Loucy (cell line): Measurements from ENCODE around the gene BZW2.

Source experiments
- H2AFZ ChIP-seq: fragments of 200-600 bp; sonication (generic); 2 replicates; pipeline ENCODE4 v1.6.0; 2016; ENCODE audit warnings: antibody characterized with exemption, mild to moderate bottlenecking, low read length, moderate library complexity
- H3F3A ChIP-seq: fragments of 200-600 bp; 2 replicates; pipeline ENCODE4 v1.6.0; 2016; ENCODE audit warnings: antibody characterized with exemption, low read depth, mild to moderate bottlenecking
- H3K27me3 ChIP-seq: fragments of 200-600 bp; sonication (generic); 2 replicates; pipeline ENCODE4 v1.6.1; 2014; ENCODE audit warnings: low read length, mild to moderate bottlenecking; ENCODE audit not compliant: insufficient read depth, poor library complexity, severe bottlenecking
- H3K36me3 ChIP-seq: fragments of 200-600 bp; sonication (generic); 2 replicates; pipeline ENCODE4 v1.6.1; 2016; ENCODE audit warnings: low read length; ENCODE audit not compliant: insufficient read depth
- H3K4me1 ChIP-seq: fragments of 200-600 bp; sonication (generic); 2 replicates; pipeline ENCODE4 v1.5.1; 2014; ENCODE audit warnings: low read length, mild to moderate bottlenecking; ENCODE audit not compliant: insufficient read depth, poor library complexity, severe bottlenecking
- H3K4me2 ChIP-seq: fragments of 200-600 bp; sonication (generic); 2 replicates; pipeline ENCODE4 v1.6.0; 2014; ENCODE audit warnings: antibody characterized with exemption, low read length, low read depth, mild to moderate bottlenecking; ENCODE audit not compliant: poor library complexity, severe bottlenecking
- H3K4me3 ChIP-seq: fragments of 200-600 bp; sonication (generic); 2 replicates; pipeline ENCODE4 v1.5.1; 2014; ENCODE audit warnings: low read length, mild to moderate bottlenecking, mixed read lengths; ENCODE audit not compliant: poor library complexity, severe bottlenecking
- H3K79me2 ChIP-seq: fragments of 200-600 bp; sonication (generic); 2 replicates; pipeline ENCODE4 v1.6.1; 2014; ENCODE audit warnings: low read length; ENCODE audit not compliant: insufficient read depth
- H3K9ac ChIP-seq: fragments of 200-600 bp; sonication (generic); 2 replicates; pipeline ENCODE4 v1.6.0; 2014; ENCODE audit warnings: mild to moderate bottlenecking, low read depth, low read length, moderate library complexity; ENCODE audit not compliant: poor library complexity, severe bottlenecking
- H3K9me2 ChIP-seq: fragments of 200-600 bp; sonication (generic); replicated peaks from 2 replicates; pipeline ENCODE4 v1.6.1; 2016; ENCODE audit warnings: low read depth, low read length, mixed read lengths
- H3K9me3 ChIP-seq: fragments of 200-600 bp; sonication (generic); 2 replicates; pipeline ENCODE4 v1.6.1; 2014; ENCODE audit warnings: mild to moderate bottlenecking, antibody characterized with exemption, low read length, low read depth; ENCODE audit not compliant: insufficient read depth
- H4K20me1 ChIP-seq: fragments of 200-600 bp; sonication (generic); 2 replicates; pipeline ENCODE4 v1.6.0; 2014; ENCODE audit warnings: antibody characterized with exemption, low read length, mild to moderate bottlenecking; ENCODE audit not compliant: insufficient read depth, poor library complexity, severe bottlenecking
- CTCF ChIP-seq: fragments of 200-600 bp; sonication (generic); conservative IDR thresholded peaks from 2 replicates; pipeline ENCODE4 v1.5.1; 2014; ENCODE audit warnings: mild to moderate bottlenecking, antibody characterized with exemption, low read length
- EZH2phosphoT487 ChIP-seq: fragments of 200-600 bp; IDR thresholded peaks from 2 replicates; pipeline ENCODE4 v1.6.1; 2018; ENCODE audit warnings: antibody characterized with exemption, mild to moderate bottlenecking, moderate library complexity, borderline replicate concordance

The BZW2 gene

GRCh38 chr7:16645593-16646471 lies at the start of gene BZW2, which contains the start of gene ANKMY2:
BZW2 (plus strand) TSS chr7:16646181; CDS start chr7:16665444, 19,263 bp downstream.
ANKMY2 (minus strand) TSS chr7:16645754; CDS start chr7:16645573, 181 bp downstream.
- Histone ChIP-seq H3K9me3 (no peaks in the 10 kb centered on the region), H3K36me3 (no peaks in the 10 kb centered on the region), H3K27me3 (no peaks in the 10 kb centered on the region), H3K4me1 (peaks cover 75% of the 10 kb centered on the region), H3K4me3 (peak within 1 kb of the TSS; percentile 84), H2AFZ (peak within 1 kb of the TSS; percentile 90), H3F3A (no peaks in the 10 kb centered on the region), H3K9ac (peak within 1 kb of the TSS; percentile 85), H3K79me2 (peaks cover 78% of the 10 kb centered on the region), H4K20me1 (peaks cover 54% of the 10 kb centered on the region), H3K9me2 (no peaks in the 10 kb centered on the region), H3K4me2 (peak within 1 kb of the TSS; percentile 85)
- no peak for TF ChIP-seq EZH2phosphoT487
- no peak for TF ChIP-seq CTCF

GRCh38 chr7:16598015-16598414 lies 48.0 kb upstream of the BZW2 start:
- no peaks in the 10 kb centered on the region for H3K27me3 ChIP-seq
- H3K36me3 ChIP-seq, result peaks cover 35% of the 10 kb centered on the region; the same call in 1 of the 2 replicates
- no peak overlapping the region for H3K4me3 ChIP-seq
- H4K20me1 ChIP-seq, result no peaks in the 10 kb centered on the region
- H3K4me2 ChIP-seq, result no peak overlapping the region
- H3F3A ChIP-seq, result no peaks in the 10 kb centered on the region
- H3K9ac ChIP-seq, result no peak overlapping the region
- no peaks in the 10 kb centered on the region for H3K9me2 ChIP-seq
- no peaks in the 10 kb centered on the region for H3K9me3 ChIP-seq
- peaks cover 6% of the 10 kb centered on the region for H3K4me1 ChIP-seq
- TF ChIP-seq CTCF (no peak), EZH2phosphoT487 (no peak)
- no peak overlapping the region for H2AFZ ChIP-seq
- H3K79me2 ChIP-seq, result no peaks in the 10 kb centered on the region

- Histone ChIP-seq H3K4me2 (no peak overlapping the region), H4K20me1 (no peaks in the 10 kb centered on the region), H3K79me2 (no peaks in the 10 kb centered on the region), H3K4me1 (peaks cover under 1% of the 10 kb centered on the region), H3F3A (no peaks in the 10 kb centered on the region), H3K27me3 (no peaks in the 10 kb centered on the region), H3K9ac (no peak overlapping the region), H3K9me2 (no peaks in the 10 kb centered on the region), H3K4me3 (no peak overlapping the region), H2AFZ (no peak overlapping the region), H3K36me3 (peaks cover 53% of the 10 kb centered on the region; the same call in 1 of the 2 replicates), H3K9me3 (no peaks in the 10 kb centered on the region)
- TF ChIP-seq CTCF, result no peak
- TF ChIP-seq EZH2phosphoT487, result no peak
Observed at GRCh38 chr7:16599860-16600259, 46.1 kb upstream of the BZW2 start.
